H4 (cell line): ENCODE measurements around the gene TXNRD2. TPM values are rescaled to one million over a fixed set of nuclear protein-coding genes. Genes with fewer than 3 reads are reported as not detected.

Experiments used
- DNase-seq: peaks from one replicate; pipeline ENCODE4 v3.0.0-alpha.2; 2015; ENCODE audit warnings: low spot score
- total RNA-seq: library from RNA; depleted of rRNA; stranded (reverse); fragments of >200 nt; shearing (Covaris generic); gene quantifications from 2 replicates; pipeline ENCODE4 v1.2.3, GENCODE V29; 2014

Gene TXNRD2
- total RNA-seq, 1 experiment from 2014 or later, result 7.5 TPM

- no peak for DNase-seq
Measured at GRCh38 chr22:19864538-19865106, 77.0 kb downstream of the TXNRD2 start.

DNA sequence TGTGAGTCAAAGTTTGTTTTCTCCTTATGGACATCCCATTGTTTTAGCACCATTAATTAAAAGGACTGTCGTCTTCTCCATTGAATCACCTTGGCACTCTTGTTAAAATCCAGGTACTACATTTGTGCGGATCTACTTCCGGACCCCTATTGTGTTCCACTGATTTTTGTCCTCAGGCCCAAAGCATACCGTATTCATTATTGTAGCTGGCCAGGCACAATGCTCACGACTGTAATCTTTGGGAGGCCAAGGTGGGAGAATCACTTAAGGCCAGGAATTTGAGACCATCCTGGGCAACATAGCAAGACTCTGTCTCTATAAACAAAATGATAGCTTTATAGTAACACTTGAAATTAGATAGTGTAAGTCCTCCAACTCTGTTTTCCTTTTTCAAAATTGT, 78.0 kb downstream of the TXNRD2 start:
- DNase-seq, result no peak

GRCh38 chr22:19862619-19863246, 78.9 kb downstream of the TXNRD2 start:
- no peak for DNase-seq

- no peak for DNase-seq
Measured at GRCh38 chr22:19859861-19860510, 81.6 kb downstream of the TXNRD2 start.

DNA sequence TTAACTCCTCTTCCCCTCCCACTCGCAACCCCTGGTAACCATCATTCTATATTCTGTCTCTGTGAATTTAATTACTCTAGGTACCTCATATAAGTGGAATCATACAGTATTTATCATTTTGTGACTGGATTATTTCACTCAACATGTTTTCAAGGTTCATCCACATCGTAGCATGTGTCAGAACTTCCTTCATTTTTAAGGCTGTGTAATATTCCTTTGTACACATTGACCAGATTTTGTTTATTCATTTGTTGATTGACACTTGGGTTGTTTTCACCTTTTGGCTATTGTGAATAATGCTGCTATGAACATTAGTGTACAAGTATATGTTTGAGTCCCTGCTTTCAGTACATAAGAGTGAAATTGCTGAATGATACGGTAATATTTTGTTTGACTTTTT, 84.2 kb downstream of the TXNRD2 start:
- DNase-seq, result no peak

GRCh38 chr22:19855504-19856409, 85.9 kb downstream of the TXNRD2 start:
- DNase-seq, result peak; percentile 19

DNA sequence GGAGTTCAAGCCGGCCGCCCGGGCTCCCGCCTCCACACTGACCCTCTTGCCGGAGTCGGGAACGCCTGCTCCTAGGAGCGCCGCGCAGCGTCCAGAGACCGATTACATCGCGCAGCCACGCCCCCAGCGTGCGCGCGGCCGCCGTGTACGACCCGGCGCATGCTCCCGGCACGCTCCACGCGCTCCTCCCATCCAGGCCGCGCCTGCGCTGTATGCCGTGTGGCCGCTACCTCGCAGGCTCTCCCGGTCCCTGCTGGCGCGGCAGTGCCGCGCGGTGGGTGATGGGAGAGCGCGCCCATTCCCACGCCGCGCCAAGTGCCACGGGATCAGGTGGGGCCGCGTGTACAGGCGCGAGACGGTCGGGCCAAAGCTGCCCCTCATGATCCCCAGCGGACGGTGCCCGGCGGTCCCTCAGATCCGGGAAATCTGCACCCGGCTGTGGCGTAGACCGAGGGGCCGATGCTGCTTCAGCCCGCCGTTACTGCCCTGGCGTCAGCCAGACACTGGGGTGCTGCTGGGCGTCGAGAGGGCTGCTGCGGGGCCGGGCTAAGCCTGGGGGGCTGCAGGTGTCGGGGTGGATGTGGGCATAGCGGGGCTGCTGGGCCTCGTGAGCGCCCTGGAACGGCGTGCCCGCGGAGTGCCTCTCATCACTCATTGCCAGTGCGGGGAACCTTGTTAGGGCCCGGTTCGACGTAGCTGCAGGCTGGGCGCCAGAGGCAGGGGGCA, 86.7 kb downstream of the TXNRD2 start, which contains the start of the genes GNB1L and RTL10:
TSS of gene GNB1L (minus strand) at position 97 of the 726 bp plus-strand sequence. CDS start 33,519 bp downstream, outside the sequence.
TSS of gene RTL10 (minus strand) at position 97 of the 726 bp plus-strand sequence. CDS start 2,613 bp downstream, outside the sequence.
- peak; percentile 90 for DNase-seq

- no peak for DNase-seq
Measured at GRCh38 chr22:19853879-19854777, 87.5 kb downstream of the TXNRD2 start.

GRCh38 chr22:19853058-19853878, 88.3 kb downstream of the TXNRD2 start:
- no peak for DNase-seq

- no peak for DNase-seq
Measured at GRCh38 chr22:19852177-19852781, 89.3 kb downstream of the TXNRD2 start.

DNA sequence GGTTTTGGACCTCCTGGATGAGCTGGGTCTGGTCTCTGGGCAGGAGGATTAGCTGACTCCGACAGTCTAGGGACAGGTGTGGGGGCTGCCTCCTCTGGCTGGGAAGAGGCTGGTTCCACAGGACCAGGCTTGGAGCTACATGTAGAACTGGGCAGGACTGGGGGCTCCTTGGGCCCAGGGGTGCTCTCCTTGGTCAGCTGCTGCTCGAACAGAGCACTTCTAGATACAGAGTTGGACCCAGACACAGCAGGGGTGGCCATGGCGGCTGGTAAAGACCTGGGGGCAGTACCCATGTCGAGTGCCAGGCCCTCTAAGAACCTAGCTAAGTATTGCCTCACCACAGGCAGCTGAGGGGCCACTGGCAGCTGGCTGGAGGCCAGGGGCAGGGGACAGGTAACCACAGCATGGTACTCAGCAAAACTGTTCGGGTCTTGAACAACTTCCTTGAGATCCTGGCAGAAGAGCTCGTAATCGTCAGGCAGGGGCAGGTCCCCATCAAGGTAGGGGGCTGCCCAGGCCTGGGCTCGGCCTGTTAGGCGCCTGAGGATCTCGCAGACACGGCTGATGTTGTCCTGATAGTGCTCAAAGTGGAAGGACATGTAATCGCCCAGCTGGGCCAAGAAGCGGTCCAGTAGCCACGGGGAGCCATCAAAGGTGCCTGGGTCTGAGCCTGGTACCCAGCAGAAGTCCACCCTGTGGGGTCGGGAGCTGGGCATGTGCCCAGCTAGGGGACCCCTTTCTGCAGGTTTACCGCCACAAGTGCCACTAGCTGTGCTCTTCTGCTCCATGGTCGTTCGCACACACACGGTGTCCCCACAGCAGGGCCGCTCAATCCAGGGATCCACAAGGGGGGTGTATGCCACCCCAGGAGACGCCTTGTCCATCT, 90.1 kb downstream of the TXNRD2 start:
- no peak for DNase-seq

- DNase-seq, result no peak
Measured at GRCh38 chr22:19850763-19851109, 90.9 kb downstream of the TXNRD2 start.

DNA sequence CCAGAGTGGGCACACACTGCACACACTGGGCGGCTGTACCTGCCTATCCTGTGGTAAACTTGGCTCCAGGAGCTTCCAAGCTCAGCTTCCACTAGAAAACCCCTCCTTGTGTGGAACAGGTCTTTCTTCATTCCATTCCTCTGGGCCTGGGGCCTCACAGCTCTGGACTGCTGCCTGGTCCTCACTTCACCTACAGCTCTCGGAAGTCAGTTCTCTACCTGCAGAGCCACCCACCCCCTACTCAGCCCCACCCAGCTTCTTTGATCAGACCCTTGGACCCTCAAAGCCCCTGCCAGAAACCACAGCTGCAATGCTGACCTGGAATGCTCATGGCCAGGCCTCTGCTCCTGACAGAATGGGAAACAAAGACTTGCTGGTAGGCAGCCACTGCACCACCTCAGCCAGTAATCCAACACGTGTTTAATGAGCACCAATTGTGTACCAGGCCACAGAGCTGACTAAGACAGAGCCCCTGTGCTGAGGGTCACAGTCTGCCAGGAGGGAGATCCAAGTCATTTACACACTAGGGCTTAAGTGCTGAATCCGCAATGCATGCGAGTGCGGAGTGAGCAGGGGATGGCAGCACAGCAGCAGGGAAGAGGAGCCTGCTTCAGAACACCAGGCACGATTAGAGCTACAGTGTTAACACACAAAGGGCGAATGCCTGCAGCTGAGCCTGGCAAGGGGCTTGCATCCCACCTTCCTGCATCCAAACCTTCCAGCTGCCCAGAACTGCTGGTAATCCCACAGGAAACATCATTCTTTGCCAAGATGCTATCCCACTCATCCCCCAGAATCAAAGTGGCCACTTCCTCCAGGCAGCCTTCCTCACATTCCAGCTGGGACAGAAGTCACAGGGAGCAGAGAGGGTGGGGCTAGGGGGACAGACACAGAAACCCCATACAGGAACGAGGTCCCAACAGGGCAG, 91.5 kb downstream of the TXNRD2 start:
- no peak for DNase-seq

DNA sequence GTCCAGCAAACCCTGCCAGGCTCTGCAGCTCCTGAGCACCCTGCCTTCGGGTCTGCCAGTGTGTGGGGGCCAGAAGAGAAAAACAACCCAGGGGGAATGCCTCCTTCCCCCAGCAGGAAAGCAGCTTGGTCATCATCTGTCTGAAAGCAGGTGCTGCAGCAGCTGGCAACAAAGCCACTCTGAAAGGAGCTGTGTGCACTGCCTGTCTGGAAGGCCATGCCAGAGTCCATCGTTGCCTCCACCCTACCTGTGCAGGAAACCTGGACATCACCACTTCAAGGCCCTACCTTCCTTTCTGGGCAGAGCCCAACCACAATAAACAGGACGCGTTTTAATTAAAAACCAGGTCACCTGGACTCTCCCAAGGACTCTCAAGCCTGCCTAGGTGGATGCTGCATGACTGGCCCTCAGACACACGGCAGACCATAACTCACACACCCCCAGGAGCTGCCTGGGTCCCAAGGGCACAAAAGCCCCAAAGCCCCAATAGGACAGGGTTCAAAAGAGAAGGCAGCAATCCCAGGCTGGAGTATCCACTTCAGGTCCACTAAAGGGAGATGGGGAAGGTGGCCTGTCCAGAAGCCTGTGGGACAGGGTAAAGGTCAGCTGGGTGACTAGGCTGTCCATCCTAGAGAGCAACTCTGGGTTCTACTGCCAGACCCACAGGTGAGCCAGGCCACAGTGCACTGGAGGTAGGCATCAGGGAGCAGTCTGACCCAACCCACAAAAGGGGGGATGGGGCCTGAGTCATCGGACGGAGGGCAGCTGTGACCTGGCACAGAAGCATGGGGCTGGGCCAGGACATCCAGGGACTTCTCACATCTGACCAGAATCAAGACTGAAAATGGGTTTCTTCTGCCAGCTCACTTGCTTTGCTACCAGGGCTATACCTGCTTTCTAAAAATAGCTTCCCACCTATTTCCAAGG, 93.1 kb downstream of the TXNRD2 start:
- DNase-seq, result no peak

GRCh38 chr22:19847345-19847632, 94.3 kb downstream of the TXNRD2 start:
- no peak for DNase-seq
